Measurements from ENCODE around the gene TFPI.
A peak's percentile ranks its signal among the peaks of the same experiment; 100 is the strongest.
"Not testable (repeated sequence)": the region's sequence is repeated elsewhere in the genome, so short reads cannot be mapped to it uniquely, and the experiment has no call there.

Gene TFPI

DNA sequence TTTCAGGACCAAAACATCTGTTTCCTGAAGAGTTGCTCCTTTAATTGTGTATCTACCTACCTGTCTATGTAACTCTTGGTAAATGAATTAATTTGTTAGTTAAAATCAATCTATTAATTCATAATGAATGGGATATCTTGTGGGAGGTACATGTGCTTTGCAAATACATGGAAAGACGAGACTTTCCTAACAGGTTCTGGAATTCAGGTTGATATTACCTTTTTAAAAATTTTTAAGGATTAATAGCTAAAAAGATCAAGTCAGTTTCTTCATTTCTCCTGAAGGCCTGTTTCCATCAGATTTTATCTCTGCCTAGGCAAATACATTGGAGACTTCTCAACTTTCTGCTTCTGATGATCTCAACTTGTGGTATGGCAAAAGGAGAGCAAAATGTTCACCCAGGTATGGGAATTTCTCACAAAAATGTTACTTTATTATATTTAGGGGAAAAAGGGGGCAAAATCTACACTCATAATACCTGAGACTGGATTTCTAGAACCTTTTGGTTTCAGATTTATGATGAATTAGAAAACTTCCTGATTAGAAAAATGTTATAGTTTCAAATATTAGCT is 7.4 kb downstream of the TFPI start:
- DNase-seq, result peak in 1 of 2 experiments; percentile 24
- TF ChIP-seq POLR2A (IDR thresholded peaks at IDR 0.05; ENCODE audit: low read length), result no peak
- no peak for TF ChIP-seq GATA1 (IDR thresholded peaks at IDR 0.05; ENCODE audit: low read depth, low read length)

GRCh38 chr2:187545238-187545751 is 8.9 kb downstream of the TFPI start:
- TF ChIP-seq GATA1 (IDR thresholded peaks at IDR 0.05; ENCODE audit: low read depth, low read length) (no peak), POLR2A (IDR thresholded peaks at IDR 0.05; ENCODE audit: low read length) (no peak)
- no peak for DNase-seq

GRCh38 chr2:187544371-187545080 is 9.7 kb downstream of the TFPI start:
- no peak for TF ChIP-seq GATA1 (IDR thresholded peaks at IDR 0.05; ENCODE audit: low read depth, low read length)
- TF ChIP-seq POLR2A (IDR thresholded peaks at IDR 0.05; ENCODE audit: low read length), result no peak
- no peak for DNase-seq

DNA sequence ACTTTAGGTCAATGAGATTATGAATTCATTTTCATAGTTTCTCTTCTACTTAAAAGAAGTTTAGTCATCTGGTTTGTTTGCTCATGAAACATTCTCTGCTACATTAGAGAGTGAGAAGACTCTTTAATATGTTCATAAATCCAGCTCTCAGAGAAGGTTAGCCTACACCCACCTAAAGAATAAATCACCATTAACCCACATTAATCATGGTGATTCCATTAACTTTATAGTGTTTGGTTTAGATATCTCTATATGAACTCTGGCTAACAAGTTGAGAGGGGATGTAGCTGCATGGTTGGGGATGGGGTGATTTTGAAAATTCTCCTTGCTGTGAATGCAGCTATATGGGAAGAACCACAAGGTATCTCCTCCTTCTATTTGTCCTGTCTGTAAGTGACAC is 10.7 kb downstream of the TFPI start:
- no peak for DNase-seq
- TF ChIP-seq GATA1 (IDR thresholded peaks at IDR 0.05; ENCODE audit: low read depth, low read length) (no peak), POLR2A (IDR thresholded peaks at IDR 0.05; ENCODE audit: low read length) (no peak)

DNA sequence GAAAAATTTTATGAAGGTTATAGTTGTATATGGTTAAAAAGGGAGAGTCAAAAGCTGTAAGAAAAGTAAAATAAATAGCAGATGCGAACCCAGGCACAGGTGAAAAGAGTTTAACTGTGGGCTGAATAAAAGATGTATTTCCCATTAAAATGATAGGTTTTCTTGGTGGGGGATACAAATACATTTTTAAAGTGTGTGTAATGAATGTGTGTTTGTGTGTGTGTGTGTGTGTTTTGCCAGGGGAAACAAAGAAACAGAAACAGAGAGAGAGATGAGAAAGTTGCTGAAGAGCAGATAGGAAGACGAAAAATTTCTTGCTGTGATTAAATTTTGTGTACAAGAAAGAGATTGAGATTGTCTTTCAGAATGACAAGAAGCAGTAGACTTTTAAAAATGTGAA is 12.1 kb downstream of the TFPI start:
- no peak for DNase-seq
- TF ChIP-seq POLR2A (IDR thresholded peaks at IDR 0.05; ENCODE audit: low read length), result no peak
- no peak for TF ChIP-seq GATA1 (IDR thresholded peaks at IDR 0.05; ENCODE audit: low read depth, low read length)

DNA sequence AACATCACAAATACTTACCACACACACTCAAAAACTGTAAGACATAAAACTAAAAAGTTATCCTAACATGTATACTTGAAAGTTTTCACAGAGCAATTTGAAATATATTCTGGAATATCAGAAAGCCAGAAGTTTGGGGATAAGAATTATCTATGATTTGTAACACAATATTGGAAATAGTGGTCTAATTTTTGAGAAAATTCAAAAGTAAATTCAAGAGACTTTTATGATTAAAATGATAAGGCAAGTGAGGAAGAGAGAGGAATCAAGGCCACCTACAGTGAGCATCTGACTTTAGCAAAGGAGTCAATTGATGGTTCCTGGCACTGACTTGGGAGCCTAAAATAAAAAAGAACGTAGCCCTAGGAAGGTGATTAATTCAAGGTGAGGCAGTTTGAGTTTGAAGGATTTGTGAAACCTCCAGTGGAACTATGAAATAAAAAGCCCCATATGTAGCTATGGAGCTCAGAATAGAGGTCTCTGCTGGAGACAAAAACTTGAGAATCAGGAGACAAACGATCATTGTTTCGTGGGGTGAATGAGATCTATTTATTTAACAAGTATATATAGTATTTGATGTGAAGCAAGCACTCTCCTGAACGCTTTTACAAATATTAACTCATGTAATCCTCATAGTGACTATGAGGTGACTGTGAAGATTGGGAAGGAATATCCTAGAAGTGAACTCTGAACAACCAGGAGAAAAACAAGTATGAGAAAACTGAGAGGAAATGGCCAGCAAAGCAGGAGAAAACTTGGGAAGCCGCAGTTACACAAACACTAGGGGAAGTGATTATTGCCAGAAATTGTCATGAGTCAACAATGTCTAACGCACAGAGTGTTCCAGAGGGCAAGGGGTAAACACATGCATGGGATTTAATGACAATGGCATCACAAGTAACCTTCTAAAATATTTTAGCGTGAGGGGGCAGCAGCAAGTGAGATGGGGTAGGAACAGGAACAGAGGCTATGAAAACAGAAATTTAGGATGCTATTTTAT is 12.8 kb downstream of the TFPI start:
- no peak for TF ChIP-seq GATA1 (IDR thresholded peaks at IDR 0.05; ENCODE audit: low read depth, low read length)
- no peak for TF ChIP-seq POLR2A (IDR thresholded peaks at IDR 0.05; ENCODE audit: low read length)

DNA sequence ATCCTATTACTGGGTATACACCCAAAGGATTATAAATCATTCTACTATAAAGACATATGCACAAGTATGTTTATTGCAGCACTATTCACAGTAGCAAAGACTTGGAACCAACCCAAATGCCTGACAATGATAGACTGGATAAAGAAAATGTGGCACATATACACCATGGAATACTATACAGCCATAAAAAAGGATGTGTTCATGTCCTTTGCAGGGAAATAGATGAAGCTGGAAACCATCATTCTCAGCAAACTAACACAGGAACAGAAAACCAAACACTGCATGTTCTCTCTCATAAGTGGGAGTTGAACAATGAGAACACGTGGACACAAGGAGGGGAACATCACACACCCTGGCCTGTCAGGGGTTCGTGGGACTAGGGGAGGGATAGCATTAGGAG is 16.0 kb downstream of the TFPI start:
- not testable (repeated sequence) for DNase-seq

More for the DNA sequence above, 12.8 kb downstream of the TFPI start:
- DNase-seq, result no peak

DNA sequence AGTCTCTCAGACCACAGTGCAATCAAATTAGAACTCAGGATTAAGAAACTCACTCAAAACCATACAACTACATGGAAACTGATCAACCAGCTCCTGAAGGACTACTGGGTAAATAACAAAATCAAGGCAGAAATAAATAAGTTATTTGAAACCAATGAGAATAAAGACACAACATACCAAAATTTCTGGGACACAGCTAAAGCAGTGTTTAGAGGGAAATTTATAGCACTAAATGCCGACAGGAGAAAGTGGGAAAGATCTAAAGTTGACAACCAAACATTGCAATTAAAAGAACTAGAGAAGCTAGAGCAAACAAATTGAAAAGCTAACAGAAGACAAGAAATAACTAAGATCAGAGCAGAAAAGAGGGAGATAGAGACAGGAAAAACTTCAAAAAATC is 18.9 kb downstream of the TFPI start:
- DNase-seq, result not testable (repeated sequence)

GRCh38 chr2:187532333-187533120 is 21.7 kb downstream of the TFPI start:
- DNase-seq, result no peak
- TF ChIP-seq GATA1 (IDR thresholded peaks at IDR 0.05; ENCODE audit: low read depth, low read length) (no peak), POLR2A (IDR thresholded peaks at IDR 0.05; ENCODE audit: low read length) (no peak)

GRCh38 chr2:187529977-187530721 is 24.1 kb downstream of the TFPI start:
- DNase-seq, result no peak
- TF ChIP-seq POLR2A (IDR thresholded peaks at IDR 0.05; ENCODE audit: low read length) (no peak), GATA1 (IDR thresholded peaks at IDR 0.05; ENCODE audit: low read depth, low read length) (no peak)

DNA sequence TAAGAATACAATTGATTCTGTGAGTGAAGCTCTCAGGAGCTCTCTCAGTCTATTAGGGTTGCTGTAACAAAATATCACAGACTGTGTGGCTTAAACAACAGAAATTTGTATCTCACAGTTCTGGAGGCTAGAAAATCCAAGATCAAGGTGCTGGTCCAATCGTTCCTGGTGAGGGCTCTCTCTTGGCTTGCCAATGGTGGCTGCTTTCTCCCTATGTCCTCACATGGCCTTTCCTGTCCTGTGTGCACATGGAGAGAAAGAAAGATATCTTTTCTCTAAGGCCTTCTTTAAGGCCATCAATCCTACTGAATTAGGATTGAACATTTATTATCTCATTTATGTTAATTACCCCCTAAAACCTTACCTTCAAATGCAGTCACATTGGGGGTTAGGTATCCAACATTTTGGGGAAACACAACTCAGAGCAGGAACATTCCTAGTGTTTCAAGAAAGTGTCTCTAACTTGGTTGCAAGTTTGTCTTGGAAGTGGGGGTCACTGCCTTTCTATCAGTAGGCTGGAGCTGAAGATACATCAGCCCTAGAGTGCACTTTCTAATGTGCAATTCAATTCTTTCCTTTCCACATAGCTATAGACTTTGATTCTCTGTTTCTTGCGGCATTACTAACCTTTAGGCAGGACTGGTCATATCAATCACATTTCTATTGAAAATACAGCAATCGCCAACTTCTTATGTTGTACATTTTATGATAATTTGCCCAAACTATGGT is 24.8 kb downstream of the TFPI start:
- DNase-seq, result no peak
- TF ChIP-seq GATA1 (IDR thresholded peaks at IDR 0.05; ENCODE audit: low read depth, low read length) (no peak), POLR2A (IDR thresholded peaks at IDR 0.05; ENCODE audit: low read length) (no peak)

DNA sequence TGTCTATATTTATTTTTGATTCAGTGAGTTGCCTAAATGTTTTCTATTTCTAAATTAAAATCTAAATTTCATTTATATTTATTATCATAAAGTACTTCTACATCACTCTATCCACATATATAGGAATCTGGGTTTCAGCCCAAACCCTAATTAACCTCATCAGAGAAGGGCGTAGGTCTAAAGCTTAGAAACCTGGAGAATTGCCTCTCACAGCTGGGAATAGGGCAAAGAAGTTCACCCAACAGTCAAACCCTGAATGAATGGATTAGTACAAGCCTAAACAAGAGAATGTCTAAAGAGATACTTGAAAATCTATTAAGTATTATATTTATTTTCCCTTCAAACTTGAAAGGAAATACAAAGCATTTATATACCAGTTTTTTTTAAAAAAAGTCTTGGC is 26.2 kb downstream of the TFPI start:
- no peak for DNase-seq
- no peak for TF ChIP-seq GATA1 (IDR thresholded peaks at IDR 0.05; ENCODE audit: low read depth, low read length)
- TF ChIP-seq POLR2A (IDR thresholded peaks at IDR 0.05; ENCODE audit: low read length), result no peak

Data from erythroblast (primary cell).